ENCODE results near the gene UCK2. TPM values are rescaled to one million over a fixed set of nuclear protein-coding genes. Genes with fewer than 3 reads are reported as not detected.

UCK2 gene
- total RNA-seq, 4 donors from 2014 or later = 40.3 to 47.8 (median 42.2) TPM

- intact Hi-C loops (cut with DNase I; ENCODE audit: low total_unique reads) = no loop called here
- 85 to 89% methylated on average over 6 of the region's 6 CpGs for WGBS, 2 donors
- H3K4me3 ChIP-seq (ENCODE audit: low read depth, poor library complexity, severe bottlenecking) = no peak overlapping the region
- TF ChIP-seq CTCF (IDR thresholded peaks at IDR 0.05) (no peak), POLR2A (IDR thresholded peaks at IDR 0.05) (no peak)
- DNase-seq (ENCODE audit: low spot score in 2 of 2) = no peak
Measured at GRCh38 chr1:165837838-165838364, 10.5 kb downstream of the UCK2 start.

- no peak for TF ChIP-seq POLR2A (IDR thresholded peaks at IDR 0.05)
- TF ChIP-seq CTCF (IDR thresholded peaks at IDR 0.05) = no peak
- no peak overlapping the region for H3K4me3 ChIP-seq (ENCODE audit: low read depth, poor library complexity, severe bottlenecking)
- intact Hi-C loops (cut with DNase I; ENCODE audit: low total_unique reads) = no loop called here
- DNase-seq (ENCODE audit: low spot score in 2 of 2) = no peak
- WGBS, 2 donors = 92 to 95% methylated on average over 4 of the region's 4 CpGs
Measured at GRCh38 chr1:165840423-165840822, 13.0 kb downstream of the UCK2 start.

- no peak for TF ChIP-seq CTCF (IDR thresholded peaks at IDR 0.05)
- no peak for TF ChIP-seq POLR2A (IDR thresholded peaks at IDR 0.05)
- H3K4me3 ChIP-seq (ENCODE audit: low read depth, poor library complexity, severe bottlenecking) = no peak overlapping the region
- DNase-seq (ENCODE audit: low spot score in 2 of 2) = no peak
- WGBS, 2 donors = 81 to 88% methylated on average over 3 of the region's 3 CpGs
- intact Hi-C loops (cut with DNase I; ENCODE audit: low total_unique reads) = no loop called here
Measured at GRCh38 chr1:165841582-165842017, 14.2 kb downstream of the UCK2 start.

- TF ChIP-seq POLR2A (IDR thresholded peaks at IDR 0.05) (no peak), CTCF (IDR thresholded peaks at IDR 0.05) (no peak)
- intact Hi-C loops (cut with DNase I; ENCODE audit: low total_unique reads) = no loop called here
- DNase-seq (ENCODE audit: low spot score in 2 of 2) = no peak
- WGBS, 2 donors = 69 to 76% methylated on average over 2 of the region's 2 CpGs
- H3K4me3 ChIP-seq (ENCODE audit: low read depth, poor library complexity, severe bottlenecking) = no peak overlapping the region
Measured at GRCh38 chr1:165842023-165842670, 14.7 kb downstream of the UCK2 start.

- intact Hi-C loops (cut with DNase I; ENCODE audit: low total_unique reads) = no loop called here
- TF ChIP-seq POLR2A (IDR thresholded peaks at IDR 0.05) (no peak), CTCF (IDR thresholded peaks at IDR 0.05) (no peak)
Measured at GRCh38 chr1:165842671-165843129, 15.3 kb downstream of the UCK2 start.

More at GRCh38 chr1:165842671-165843129, 15.3 kb downstream of the UCK2 start:
- 24 to 27% methylated on average over 5 of the region's 5 CpGs for WGBS, 2 donors
- no peak for DNase-seq (ENCODE audit: low spot score in 2 of 2)
- H3K4me3 ChIP-seq (ENCODE audit: low read depth, poor library complexity, severe bottlenecking) = no peak overlapping the region
